GM18517 (cell line): ENCODE measurements around the gene DCHS1.

Experiments used
- ATAC-seq: cut with Tn5 transposase; IDR thresholded peaks from one replicate; pipeline ENCODE4 v1.9.1; 2021; ENCODE audit warnings: mild to moderate bottlenecking, moderate library complexity; ENCODE audit not compliant: unreplicated experiment

DCHS1 gene

GRCh38 chr11:6629892-6630631 lies 25.5 kb downstream of the DCHS1 start:
- ATAC-seq = no peak

DNA sequence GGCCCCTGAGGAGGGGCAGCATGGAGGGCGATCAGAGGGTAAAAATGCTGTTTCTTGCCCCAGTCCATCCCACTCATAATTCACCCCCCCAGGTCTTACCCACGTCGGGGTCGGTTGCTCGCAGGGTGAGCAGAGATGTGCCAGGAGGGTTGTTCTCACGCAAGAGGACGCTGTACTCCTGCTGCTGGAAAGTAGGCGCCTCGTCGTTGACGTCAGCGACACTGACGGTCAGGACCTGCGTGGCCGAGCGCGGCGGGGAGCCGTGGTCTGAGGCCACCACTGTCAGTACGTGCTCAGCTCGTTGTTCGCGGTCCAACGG lies 26.1 kb downstream of the DCHS1 start:
- ATAC-seq = no peak

DNA sequence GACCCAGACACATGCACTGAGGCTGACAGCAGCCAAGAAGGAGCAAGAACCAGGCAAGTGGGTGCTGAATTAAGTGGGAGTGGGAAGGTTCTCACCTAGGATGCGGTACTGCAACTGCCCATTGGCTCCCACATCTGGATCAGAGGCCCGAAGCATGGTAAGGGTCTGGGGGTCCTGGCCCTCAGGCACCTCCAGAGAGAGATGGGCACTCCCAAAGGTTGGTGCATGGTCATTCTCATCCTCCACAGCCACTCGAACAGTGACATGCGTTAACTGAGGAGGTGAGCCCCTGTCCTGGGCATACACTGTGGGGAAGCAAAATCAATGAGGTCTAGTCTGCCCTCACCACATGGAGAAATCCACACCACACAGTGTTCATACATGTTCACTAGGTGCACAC lies 27.1 kb downstream of the DCHS1 start:
- ATAC-seq = no peak

DNA sequence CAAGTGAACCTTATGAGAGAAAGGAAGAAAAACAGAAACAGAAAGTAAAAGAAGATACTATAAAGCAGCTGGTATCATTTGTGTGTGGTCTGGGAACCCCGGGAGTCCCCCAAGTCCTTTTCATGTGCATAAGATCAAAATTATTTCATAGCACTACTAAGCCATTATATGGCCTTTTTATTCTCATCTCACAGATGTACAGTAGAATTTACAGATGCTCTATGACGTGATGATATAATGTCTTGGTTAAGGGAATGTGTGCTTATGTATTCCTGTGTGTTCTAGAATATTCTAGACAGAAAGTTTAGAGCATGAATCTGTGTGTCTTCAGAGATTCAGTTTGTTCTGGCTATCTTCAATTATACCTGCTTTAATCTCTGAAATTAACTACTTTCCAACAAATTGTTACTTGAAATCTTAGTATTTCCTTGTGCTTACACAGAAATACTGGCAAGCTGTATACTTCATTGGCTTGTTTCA lies 27.8 kb downstream of the DCHS1 start:
- peak; percentile 92 for ATAC-seq

GRCh38 chr11:6626971-6627761 lies 28.4 kb downstream of the DCHS1 start:
- ATAC-seq = no peak

DNA sequence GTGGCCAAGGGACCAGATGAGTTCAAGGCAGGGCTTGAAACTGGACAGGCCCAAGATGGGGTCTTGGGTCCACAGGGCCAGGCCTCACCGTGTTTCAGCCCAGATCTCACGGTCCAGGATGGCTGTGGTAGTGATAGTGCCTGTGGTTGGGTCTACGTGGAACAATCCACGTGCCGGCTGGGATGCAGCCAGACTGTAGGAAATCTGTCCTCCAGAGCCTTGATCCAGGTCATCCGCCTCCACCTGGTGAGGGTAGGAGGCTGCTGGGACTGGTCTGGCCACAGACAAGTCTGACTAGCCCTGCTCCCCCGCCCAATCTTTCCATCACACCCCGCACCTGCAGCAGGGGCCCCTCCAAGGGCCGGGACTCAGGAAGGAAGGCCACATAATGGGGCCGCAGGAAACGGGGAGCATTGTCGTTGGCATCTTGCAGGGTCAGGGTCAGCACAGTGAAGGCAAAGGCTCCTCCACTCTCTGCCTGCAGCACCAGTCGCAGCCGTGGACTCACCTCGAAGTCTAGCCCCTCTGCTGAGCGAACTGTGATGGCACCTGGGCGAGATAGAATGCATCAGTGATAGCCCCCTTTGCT lies 29.7 kb downstream of the DCHS1 start:
- no peak for ATAC-seq

DNA sequence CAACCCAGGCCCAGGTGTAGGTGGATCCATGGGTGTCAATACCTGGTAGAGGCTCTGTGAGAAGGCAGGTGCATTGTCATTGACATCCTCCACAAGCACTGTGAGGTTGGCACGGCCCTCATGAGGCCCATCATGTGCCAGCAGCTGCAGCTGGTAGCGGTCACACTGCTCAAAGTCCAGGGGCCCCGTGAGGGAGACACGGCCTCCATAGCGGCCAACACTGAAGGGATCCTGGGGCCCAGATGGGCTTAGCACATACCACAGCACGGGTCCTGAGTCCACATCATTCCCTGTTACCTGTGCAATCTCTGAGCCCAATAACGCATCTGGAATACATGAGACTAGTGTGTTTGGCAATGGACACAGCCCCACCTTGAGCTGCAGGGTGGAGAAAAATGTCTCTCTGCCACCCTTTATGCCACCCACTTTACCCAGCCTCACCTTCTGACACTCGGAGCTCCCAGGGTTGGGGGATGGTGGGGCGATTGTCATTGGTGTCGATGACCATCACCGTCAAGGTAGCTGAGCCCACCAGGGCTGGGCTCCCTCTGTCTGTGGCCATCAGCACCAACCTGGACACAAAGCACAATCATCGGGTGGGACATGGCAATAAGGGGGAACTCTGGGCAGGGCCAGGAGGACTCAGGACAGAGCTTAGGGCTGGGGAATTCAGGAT lies 30.3 kb downstream of the DCHS1 start:
- no peak for ATAC-seq

GRCh38 chr11:6623391-6624363 lies 31.9 kb downstream of the DCHS1 start:
- no peak for ATAC-seq

- ATAC-seq = no peak
Observed at GRCh38 chr11:6622261-6623171, 33.1 kb downstream of the DCHS1 start.

DNA sequence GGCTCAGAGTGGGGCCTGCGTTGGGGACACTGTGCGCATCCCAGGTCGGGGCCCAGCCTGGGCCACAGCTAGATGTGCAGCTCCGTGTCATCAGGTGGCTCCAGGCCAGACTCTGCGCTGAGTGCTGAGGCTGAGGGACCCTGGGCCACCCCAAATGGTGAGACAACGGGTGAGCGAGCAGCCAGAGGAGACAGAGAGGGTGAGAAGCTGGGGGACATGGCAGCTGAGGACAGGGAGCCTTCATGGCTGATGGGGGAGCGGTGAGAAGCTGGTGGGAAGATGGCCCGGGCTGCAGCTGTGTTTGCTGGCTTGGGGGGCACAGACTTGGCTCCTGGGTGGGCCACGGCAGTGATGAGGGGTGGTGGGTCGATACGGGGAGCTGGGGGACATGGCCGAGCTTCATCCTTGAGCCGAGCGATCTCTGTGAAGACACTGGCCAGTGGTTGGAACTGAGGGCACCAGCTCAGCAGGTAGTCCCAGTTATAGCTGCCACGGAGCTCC lies 33.8 kb downstream of the DCHS1 start:
- ATAC-seq = no peak

- no peak for ATAC-seq
Observed at GRCh38 chr11:6620636-6621035, 35.0 kb downstream of the DCHS1 start.

DNA sequence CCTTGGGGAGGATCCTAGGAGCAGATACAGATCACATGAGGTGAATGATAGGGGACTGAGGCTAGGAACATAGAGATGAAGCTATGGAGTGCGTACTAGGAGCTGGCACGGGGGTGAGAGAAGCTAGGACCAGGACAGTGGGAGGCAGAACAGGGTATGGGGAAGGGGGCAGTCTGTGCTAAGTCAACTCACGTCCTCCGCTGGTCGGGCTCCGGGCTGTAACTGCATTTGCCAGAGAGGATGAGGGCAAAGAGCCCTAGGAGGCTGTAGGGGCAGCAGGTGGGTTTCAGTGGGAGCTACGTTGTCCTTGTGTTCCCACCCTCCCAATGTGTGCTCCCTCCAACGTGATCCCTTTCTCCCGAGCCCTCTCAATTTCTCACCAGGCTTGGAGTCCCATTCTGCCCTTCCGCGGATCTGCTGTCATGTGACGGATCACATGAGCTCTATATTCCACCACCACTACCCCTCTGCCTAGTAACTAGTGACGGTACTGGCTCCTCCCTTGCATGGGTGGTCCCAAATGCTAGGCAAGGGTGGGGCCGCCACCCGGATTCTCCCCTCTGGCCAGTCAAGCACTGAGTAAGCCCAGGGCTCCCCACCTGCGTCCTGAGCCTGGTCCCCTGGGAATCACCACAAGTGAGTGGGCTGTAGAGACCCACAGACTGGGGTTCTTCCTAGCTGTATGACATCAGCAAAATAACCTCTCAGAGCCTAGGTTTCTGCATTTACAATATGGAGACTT lies 36.4 kb downstream of the DCHS1 start, which contains the start of gene TPP1:
TSS of gene TPP1 (minus strand) at position 419 of the 742 bp plus-strand sequence. CDS start at position 397, 22 bp downstream.
- ATAC-seq = peak; percentile 99

GRCh38 chr11:6618117-6619003 lies 37.2 kb downstream of the DCHS1 start:
- no peak for ATAC-seq

DNA sequence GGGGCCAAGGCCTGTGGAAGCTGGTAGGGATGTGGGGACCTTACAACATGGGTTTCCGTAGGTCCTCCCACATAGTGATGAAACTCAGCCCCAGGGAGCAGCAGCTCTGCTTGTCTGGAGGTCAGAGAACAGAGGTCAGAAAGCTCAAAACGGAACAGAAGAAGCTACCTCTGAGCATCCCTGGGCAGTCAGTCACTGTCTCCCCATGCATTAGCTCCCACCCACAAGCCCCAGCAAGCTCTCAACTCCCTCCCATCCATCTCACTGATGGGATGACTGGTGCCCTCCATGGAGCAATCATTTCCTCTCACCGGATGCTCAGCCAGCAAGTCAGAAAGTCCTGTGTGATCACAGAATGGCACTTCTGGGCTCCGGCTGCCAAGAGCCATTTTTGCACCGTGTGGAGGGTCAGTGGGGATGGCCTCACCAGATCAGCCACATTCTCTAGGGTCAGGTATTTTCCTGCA lies 38.3 kb downstream of the DCHS1 start:
- no peak for ATAC-seq

- no peak for ATAC-seq
Observed at GRCh38 chr11:6616596-6617250, 38.9 kb downstream of the DCHS1 start.

DNA sequence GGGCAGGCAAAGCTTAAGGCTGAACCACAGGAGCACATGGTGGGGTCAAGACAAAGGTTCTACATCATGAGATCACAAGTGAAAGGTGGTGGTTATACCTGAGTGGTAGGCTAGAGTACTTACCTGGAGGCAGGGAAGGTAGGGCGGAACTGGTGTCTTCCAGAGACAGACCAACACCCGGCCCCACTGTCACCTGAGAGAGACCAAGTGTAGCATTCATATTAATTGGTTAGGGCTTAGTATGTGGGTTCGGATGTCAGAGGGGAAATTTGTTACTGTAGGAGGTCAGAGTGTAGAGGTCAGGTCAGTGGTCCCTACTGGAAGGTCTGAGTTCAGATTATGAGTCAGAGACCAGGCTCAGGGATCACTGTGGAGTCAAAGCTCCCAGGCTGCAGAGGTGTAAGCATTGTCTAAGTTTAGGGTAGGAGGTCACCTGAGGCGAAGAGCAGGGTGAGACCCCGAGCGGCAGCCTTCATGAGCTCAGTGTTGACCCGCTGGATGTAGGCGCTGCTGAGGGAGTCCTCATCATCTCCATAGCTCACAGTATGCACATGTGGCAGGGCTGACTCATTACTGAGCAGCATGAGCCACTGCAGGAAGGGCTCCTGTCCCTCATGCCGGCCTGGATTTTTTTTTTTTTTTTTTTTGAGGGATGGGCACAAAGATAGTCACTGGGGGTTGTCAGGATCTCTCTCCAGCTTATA lies 39.6 kb downstream of the DCHS1 start:
- no peak for ATAC-seq
